GM12892 (cell line): ENCODE data around the gene NECTIN4.

Experiments
- POLR2A ChIP-seq: IDR thresholded peaks from 2 replicates; pipeline ENCODE4 v1.6.1; 2011; ENCODE audit warnings: low read depth, low read length, control low read depth
- TAF1 ChIP-seq: IDR thresholded peaks from 2 replicates; pipeline ENCODE4 v1.6.1; 2011; ENCODE audit warnings: low read depth, mild to moderate bottlenecking, control low read depth, low read length, borderline replicate concordance

DNA sequence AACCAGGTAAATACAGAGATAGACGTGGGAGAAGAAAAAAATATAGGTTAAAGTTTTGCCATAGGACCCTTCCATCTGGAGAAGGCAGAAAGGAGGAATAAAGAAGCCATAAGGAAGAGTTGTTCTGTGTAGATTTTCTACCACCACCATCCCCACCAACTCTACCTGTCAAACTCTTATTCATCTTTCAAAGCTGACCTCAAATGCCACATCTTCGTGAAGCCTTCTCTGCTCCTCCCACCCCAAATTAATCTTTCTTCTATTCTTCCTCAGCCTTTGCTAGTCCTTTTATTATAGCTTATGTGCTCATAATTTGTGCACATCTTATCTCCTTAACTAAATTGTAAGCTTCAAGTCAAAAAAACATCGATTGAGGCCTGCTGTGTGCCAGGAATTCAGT is 1.3 kb upstream of the NECTIN4 start:
- no peak for TF ChIP-seq POLR2A
- no peak for TF ChIP-seq TAF1
